Fibroblast of lung (primary cell): ENCODE results near the gene NLRC4.

Experiments
- CTCF ChIP-seq, 2 donors: IDR thresholded peaks in 1 of 2; conservative IDR thresholded peaks in 1 of 2; 1 replicate in 1 of 2; 2 replicates in 1 of 2; pipeline ENCODE4 v1.5.1; 2011 to 2012; ENCODE audit warnings: low read length in 2 of 2, control low read depth in 1 of 2, inconsistent platforms in 1 of 2, low read depth in 1 of 2, mild to moderate bottlenecking in 1 of 2
- EZH2 ChIP-seq: IDR thresholded peaks from 2 replicates; pipeline ENCODE4 v1.5.1; 2012; ENCODE audit warnings: low read length, control low read depth, mild to moderate bottlenecking; ENCODE audit errors: missing control alignments

GRCh38 chr2:32192418-32192817 is 72.3 kb downstream of the NLRC4 start:
- TF ChIP-seq CTCF (conservative IDR thresholded peaks at IDR 0.05 in 1 of 2, IDR thresholded peaks at IDR 0.05 in 1 of 2; ENCODE audit: low read depth in 1 of 2, low read length in 2 of 2) (no peak), EZH2 (no peak)
